Gastrocnemius medialis (tissue), 4 donors: ENCODE data around the gene TCAP.

Source experiments
- CTCF ChIP-seq, 5 experiments: fragments of 450-650 bp in 3 of 5; fragments of 200-600 bp in 2 of 5; sonication (generic) in 2 of 5; IDR thresholded peaks in 4 of 5; conservative IDR thresholded peaks in 1 of 5; 1 replicate in 4 of 5; 2 replicates in 1 of 5; pipeline ENCODE4 v1.5.1; 2016 to 2019; ENCODE audit warnings: antibody characterized with exemption in 5 of 5, mild to moderate bottlenecking in 3 of 5, moderate library complexity in 3 of 5
- POLR2A ChIP-seq, 2 donors: fragments of 450-650 bp; IDR thresholded peaks; one replicate each; pipeline ENCODE4 v1.6.1; 2017; ENCODE audit warnings: antibody characterized with exemption in 2 of 2, mild to moderate bottlenecking in 2 of 2, moderate library complexity in 2 of 2

GRCh38 chr17:39618956-39619785 lies 46.0 kb upstream of the TCAP start:
- TF ChIP-seq CTCF (IDR thresholded peaks at IDR 0.05 in 4 of 5, conservative IDR thresholded peaks at IDR 0.05 in 1 of 5) (no peak), POLR2A (IDR thresholded peaks at IDR 0.05) (no peak)
